ENCODE measurements around the gene FGD6.

GRCh38 chr12:95142431-95143151, 74.7 kb downstream of the FGD6 start:
- TF ChIP-seq, protein P1, sequence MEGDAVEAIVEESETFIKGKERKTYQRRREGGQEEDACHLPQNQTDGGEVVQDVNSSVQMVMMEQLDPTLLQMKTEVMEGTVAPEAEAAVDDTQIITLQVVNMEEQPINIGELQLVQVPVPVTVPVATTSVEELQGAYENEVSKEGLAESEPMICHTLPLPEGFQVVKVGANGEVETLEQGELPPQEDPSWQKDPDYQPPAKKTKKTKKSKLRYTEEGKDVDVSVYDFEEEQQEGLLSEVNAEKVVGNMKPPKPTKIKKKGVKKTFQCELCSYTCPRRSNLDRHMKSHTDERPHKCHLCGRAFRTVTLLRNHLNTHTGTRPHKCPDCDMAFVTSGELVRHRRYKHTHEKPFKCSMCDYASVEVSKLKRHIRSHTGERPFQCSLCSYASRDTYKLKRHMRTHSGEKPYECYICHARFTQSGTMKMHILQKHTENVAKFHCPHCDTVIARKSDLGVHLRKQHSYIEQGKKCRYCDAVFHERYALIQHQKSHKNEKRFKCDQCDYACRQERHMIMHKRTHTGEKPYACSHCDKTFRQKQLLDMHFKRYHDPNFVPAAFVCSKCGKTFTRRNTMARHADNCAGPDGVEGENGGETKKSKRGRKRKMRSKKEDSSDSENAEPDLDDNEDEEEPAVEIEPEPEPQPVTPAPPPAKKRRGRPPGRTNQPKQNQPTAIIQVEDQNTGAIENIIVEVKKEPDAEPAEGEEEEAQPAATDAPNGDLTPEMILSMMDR (IDR thresholded peaks at IDR 0.05 in 4 of 5, conservative IDR thresholded peaks at IDR 0.05 in 1 of 5): no peak
- no peak for TF ChIP-seq POLR2A (IDR thresholded peaks at IDR 0.05)

Measured in gastrocnemius medialis (tissue), 4 donors.